Measurements from ENCODE around the gene FILIP1. TPM values are rescaled to one million over a fixed set of nuclear protein-coding genes. Genes with fewer than 3 reads are reported as not detected.

The FILIP1 gene
- polyA plus RNA-seq, 1 donor from 2014 or later, result not detected

DNA sequence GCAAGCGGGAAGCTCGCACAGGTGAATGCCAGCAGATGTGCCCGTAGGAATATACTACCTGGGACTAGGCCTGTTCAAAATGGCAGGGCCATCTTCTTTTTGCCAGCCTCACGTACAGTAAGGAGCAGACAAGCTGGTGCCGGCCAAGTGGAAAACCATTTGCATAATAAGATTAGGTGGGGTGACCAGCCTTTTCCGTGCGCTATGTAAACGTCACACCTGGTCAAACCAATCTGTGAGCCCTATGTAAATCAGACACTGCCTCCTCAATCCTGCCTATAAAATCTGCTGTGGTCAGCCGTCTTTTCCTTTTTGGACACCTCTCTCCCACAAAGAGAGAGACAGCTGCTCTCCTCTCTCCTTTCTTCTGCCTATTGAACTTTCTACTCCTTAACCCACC is 148.2 kb downstream of the FILIP1 start:
- Mint-ChIP-seq H3K4me3 (no peak overlapping the region), H3K36me3 (peaks cover 2% of the 10 kb centered on the region), H3K27me3 (peaks cover 13% of the 10 kb centered on the region), H3K9me3 (no peaks in the 10 kb centered on the region), H3K4me1 (no peaks in the 10 kb centered on the region), H3K27ac (no peak overlapping the region)

- H3K9me3 Mint-ChIP-seq, result no peaks in the 10 kb centered on the region
- no peak overlapping the region for H3K4me3 Mint-ChIP-seq
- peaks cover 9% of the 10 kb centered on the region for H3K27me3 Mint-ChIP-seq
- H3K4me1 Mint-ChIP-seq, result no peaks in the 10 kb centered on the region
- H3K36me3 Mint-ChIP-seq, result peaks cover 2% of the 10 kb centered on the region
- H3K27ac Mint-ChIP-seq, result no peak overlapping the region
These were observed 149.1 kb downstream of the FILIP1 start for GRCh38 chr6:75344455-75344854.

- Mint-ChIP-seq H3K9me3 (no peaks in the 10 kb centered on the region), H3K27me3 (peaks cover 6% of the 10 kb centered on the region), H3K36me3 (peaks cover 2% of the 10 kb centered on the region), H3K27ac (no peak overlapping the region), H3K4me1 (no peaks in the 10 kb centered on the region), H3K4me3 (peak overlapping the region in 1 of 4 donors; percentile 2)
These were observed 149.6 kb downstream of the FILIP1 start for GRCh38 chr6:75344021-75344420.

DNA sequence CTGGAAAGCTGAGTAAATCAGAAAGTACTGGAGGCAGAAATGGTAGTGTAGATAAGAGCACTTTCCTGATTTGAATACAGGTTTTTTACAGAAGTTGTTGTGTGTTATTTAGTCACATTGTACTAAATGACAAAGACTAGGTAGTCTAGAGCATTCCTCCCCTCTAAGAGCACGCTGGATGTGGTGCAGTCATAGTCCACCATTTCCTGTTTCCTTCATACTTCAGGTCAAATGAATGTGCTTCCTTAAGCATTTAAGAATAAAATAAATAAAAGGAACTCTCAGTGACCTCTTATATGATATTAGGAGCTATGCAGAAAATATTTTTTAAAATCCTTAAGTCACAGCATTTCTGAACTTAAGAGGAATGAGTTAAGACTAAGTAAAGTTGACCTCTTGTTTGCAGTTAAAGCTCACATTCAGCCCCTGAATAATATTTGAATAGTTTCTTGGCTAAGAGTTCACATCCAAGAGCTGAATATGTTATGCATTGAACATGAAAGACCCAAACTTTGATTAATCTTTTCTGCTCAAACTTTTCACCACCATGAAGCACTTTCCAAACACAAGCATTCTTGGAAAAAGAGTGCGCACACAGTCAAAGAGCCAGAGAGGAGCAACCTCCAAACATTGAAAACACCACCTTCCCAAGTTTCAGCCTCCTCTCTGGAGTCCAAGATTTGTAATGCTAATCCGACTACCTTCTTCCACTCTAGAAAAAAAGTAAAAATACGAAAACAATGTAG is 155.6 kb downstream of the FILIP1 start:
- Mint-ChIP-seq H3K27ac (no peak overlapping the region), H3K27me3 (no peaks in the 10 kb centered on the region), H3K36me3 (no peaks in the 10 kb centered on the region), H3K4me1 (no peaks in the 10 kb centered on the region), H3K9me3 (no peaks in the 10 kb centered on the region), H3K4me3 (no peak overlapping the region)

DNA sequence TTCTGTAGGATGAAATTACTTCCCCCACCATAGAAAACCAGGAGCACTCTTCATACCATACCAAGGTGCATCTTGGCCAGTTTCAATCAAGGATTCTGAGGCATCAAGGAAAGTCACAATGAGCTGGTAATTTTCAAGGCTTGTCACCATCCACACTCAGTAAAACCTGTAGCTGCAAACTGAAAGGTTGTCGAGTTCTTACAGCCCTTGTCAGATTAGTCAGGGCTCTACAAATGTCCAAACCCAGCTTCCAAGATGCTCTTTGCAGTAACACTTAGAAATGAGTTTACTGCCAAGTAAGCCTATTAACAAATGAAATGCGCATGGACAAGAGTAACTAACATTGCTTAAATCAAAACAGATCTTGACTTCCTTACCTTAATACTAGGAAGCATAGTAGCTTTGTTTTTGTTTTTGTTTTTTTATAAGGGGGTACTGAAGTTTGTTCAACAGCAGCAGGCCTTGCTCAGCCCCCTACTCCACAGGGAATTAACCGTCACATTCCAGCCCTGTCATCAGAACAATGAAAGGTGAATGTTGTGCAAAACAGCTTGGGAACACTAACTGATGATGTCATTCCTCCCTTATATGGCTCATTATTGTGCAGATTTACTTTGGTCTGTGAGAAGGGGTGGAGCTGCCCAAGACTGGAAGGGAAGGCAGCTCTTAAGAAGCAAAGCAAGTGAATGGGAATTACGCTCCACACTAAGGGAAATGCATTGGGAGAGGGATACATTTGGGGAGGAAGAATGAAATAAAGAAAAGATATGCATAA is 159.1 kb downstream of the FILIP1 start:
- peaks cover 5% of the 10 kb centered on the region for H3K27me3 Mint-ChIP-seq
- no peaks in the 10 kb centered on the region for H3K36me3 Mint-ChIP-seq
- H3K4me3 Mint-ChIP-seq, result no peak overlapping the region
- H3K27ac Mint-ChIP-seq, result no peak overlapping the region
- no peaks in the 10 kb centered on the region for H3K9me3 Mint-ChIP-seq
- no peaks in the 10 kb centered on the region for H3K4me1 Mint-ChIP-seq

GRCh38 chr6:75333676-75334200 is 159.9 kb downstream of the FILIP1 start:
- Mint-ChIP-seq H3K36me3 (no peaks in the 10 kb centered on the region), H3K9me3 (peaks cover 0 to under 1% (median 0%) of the 10 kb centered on the region in 3 donors), H3K27me3 (peaks cover 5% of the 10 kb centered on the region), H3K4me1 (no peaks in the 10 kb centered on the region), H3K27ac (no peak overlapping the region), H3K4me3 (no peak overlapping the region)

DNA sequence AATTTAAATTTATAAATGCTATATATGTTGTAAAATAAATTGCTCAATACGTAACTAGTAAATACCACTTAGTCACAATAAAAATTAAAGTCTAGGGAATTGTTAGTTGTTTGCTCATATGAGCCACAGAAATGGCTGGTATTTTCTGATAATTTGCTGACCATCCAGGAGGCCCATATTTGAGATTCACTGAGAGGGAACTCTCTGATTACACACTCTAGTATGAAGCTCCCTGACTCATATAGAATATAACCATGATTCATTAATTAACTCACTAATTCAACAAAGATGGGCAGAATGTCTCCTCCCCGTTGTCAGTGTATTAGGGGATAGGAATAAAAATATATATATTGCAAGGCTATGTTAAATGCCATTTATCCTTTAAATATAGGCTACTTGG is 162.4 kb downstream of the FILIP1 start:
- peaks cover 8% of the 10 kb centered on the region for H3K27me3 Mint-ChIP-seq
- H3K27ac Mint-ChIP-seq, result no peak overlapping the region
- H3K4me1 Mint-ChIP-seq, result no peaks in the 10 kb centered on the region
- no peak overlapping the region for H3K4me3 Mint-ChIP-seq
- H3K36me3 Mint-ChIP-seq, result no peaks in the 10 kb centered on the region
- H3K9me3 Mint-ChIP-seq, result peaks cover 0 to 2% (median 0%) of the 10 kb centered on the region in 3 donors

DNA sequence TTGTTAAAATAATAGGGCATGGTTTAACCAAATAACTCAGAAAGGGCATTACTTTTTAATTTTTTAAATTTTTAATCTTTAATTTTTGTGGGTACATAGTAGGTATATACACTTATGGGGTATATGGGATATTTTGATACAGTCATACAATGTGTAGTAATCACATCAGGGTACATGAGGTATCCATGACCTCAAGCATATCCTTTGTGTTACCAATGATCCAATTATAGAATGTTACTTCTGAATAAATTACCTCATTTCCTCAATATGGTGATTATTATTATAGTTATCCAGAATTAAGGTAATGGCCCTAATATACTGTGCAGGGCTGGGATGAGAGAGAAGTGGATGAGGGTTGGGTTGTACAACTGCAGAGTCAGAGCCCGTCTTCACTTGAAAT is 163.9 kb downstream of the FILIP1 start:
- no peaks in the 10 kb centered on the region for H3K36me3 Mint-ChIP-seq
- H3K4me1 Mint-ChIP-seq, result no peaks in the 10 kb centered on the region
- H3K9me3 Mint-ChIP-seq, result peaks cover 0 to 2% (median 0%) of the 10 kb centered on the region in 3 donors
- H3K27me3 Mint-ChIP-seq, result peaks cover 8% of the 10 kb centered on the region
- H3K27ac Mint-ChIP-seq, result no peak overlapping the region
- no peak overlapping the region for H3K4me3 Mint-ChIP-seq

DNA sequence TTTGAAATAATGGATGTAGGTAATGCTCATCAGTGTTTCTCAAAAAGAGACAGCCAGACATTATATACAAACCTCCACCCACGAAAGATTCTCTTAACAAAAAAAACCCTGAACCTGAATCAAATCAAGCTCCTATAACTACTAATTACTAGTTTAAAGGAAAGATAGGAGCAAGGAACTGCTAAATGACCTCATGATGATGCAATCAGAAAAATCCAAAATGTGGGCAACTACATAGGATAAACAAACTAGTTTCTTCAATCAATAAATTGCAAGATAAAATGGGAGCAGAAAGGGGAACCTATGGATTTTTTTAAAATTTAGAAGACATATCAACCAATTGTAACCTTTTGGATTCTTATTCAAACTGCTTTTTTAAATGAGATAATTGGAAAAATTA is 165.8 kb downstream of the FILIP1 start:
- Mint-ChIP-seq H3K27me3 (peaks cover 8% of the 10 kb centered on the region), H3K27ac (no peak overlapping the region), H3K36me3 (no peaks in the 10 kb centered on the region), H3K4me3 (no peak overlapping the region), H3K4me1 (no peaks in the 10 kb centered on the region), H3K9me3 (peaks cover 0 to 2% (median 0%) of the 10 kb centered on the region in 3 donors)

GRCh38 chr6:75326557-75327258 is 166.9 kb downstream of the FILIP1 start:
- Mint-ChIP-seq H3K27ac (no peak overlapping the region), H3K27me3 (peaks cover 8% of the 10 kb centered on the region), H3K4me1 (no peaks in the 10 kb centered on the region), H3K4me3 (no peak overlapping the region), H3K36me3 (peaks cover under 1% of the 10 kb centered on the region), H3K9me3 (peaks cover 0 to 2% (median 0%) of the 10 kb centered on the region in 3 donors)

DNA sequence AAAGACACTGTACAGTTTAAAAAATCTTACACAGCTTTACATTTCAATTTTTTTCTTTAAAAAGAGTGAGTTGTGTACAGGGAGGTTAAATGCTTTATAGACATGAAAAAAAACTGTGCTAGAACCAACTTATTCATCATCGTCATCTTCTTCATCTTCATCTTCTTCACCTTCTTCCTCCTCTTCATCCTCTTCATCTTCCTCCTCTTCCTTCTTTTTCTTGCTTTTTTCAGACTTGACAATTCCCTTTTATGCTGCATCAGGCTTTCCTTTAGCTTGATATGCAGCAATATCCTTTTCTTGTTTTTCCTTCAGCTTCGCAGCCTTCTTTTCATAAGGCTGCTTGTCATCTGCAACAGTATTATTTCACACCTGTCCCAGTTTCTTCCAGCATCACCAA is 174.7 kb downstream of the FILIP1 start:
- peaks cover 1% of the 10 kb centered on the region for H3K36me3 Mint-ChIP-seq
- H3K27ac Mint-ChIP-seq, result no peak overlapping the region
- H3K27me3 Mint-ChIP-seq, result peaks cover 12% of the 10 kb centered on the region
- no peaks in the 10 kb centered on the region for H3K9me3 Mint-ChIP-seq
- no peaks in the 10 kb centered on the region for H3K4me1 Mint-ChIP-seq
- H3K4me3 Mint-ChIP-seq, result no peak overlapping the region

GRCh38 chr6:75317503-75318206 is 175.9 kb downstream of the FILIP1 start:
- no peak overlapping the region for H3K4me3 Mint-ChIP-seq
- H3K27me3 Mint-ChIP-seq, result peaks cover 18% of the 10 kb centered on the region
- H3K9me3 Mint-ChIP-seq, result no peaks in the 10 kb centered on the region
- no peak overlapping the region for H3K27ac Mint-ChIP-seq
- H3K36me3 Mint-ChIP-seq, result peaks cover 1% of the 10 kb centered on the region
- H3K4me1 Mint-ChIP-seq, result no peaks in the 10 kb centered on the region

DNA sequence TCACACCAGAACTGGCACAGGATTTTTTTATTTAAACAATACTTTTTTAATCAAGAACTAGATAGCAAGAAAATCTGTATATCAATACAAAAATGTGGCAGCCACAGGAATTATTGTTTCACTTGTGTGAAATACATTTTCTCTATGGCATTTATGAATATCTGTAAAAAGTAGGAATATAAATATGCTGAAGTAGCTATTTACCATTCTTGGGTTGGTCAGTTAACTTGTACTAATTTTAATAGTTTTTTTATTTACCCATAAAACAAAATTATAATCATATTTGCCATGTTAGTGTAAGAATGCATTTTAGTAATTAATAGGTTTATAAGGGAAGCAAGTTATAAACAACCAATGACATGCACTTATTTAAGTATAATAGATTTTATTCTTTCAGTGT is 177.6 kb downstream of the FILIP1 start:
- peaks cover 22% of the 10 kb centered on the region for H3K27me3 Mint-ChIP-seq
- H3K36me3 Mint-ChIP-seq, result no peaks in the 10 kb centered on the region
- no peak overlapping the region for H3K27ac Mint-ChIP-seq

GRCh38 chr6:75308250-75308988 is 185.2 kb downstream of the FILIP1 start:
- Mint-ChIP-seq H3K4me1 (no peaks in the 10 kb centered on the region), H3K4me3 (no peak overlapping the region), H3K27me3 (peaks cover 12% of the 10 kb centered on the region), H3K9me3 (no peaks in the 10 kb centered on the region), H3K36me3 (no peaks in the 10 kb centered on the region), H3K27ac (no peak overlapping the region)

More for the DNA sequence above, 177.6 kb downstream of the FILIP1 start:
- Mint-ChIP-seq H3K4me1 (no peaks in the 10 kb centered on the region), H3K9me3 (no peaks in the 10 kb centered on the region), H3K4me3 (no peak overlapping the region)
